ENCODE results near the gene MT1X. TPM values are rescaled to one million over a fixed set of nuclear protein-coding genes. Genes with fewer than 3 reads are reported as not detected.
A peak's percentile ranks its signal among the peaks of the same experiment; 100 is the strongest.

The MT1X gene
- total and polyA plus RNA-seq, 8 donors, result 261 to 1,982 (median 646) TPM

DNA sequence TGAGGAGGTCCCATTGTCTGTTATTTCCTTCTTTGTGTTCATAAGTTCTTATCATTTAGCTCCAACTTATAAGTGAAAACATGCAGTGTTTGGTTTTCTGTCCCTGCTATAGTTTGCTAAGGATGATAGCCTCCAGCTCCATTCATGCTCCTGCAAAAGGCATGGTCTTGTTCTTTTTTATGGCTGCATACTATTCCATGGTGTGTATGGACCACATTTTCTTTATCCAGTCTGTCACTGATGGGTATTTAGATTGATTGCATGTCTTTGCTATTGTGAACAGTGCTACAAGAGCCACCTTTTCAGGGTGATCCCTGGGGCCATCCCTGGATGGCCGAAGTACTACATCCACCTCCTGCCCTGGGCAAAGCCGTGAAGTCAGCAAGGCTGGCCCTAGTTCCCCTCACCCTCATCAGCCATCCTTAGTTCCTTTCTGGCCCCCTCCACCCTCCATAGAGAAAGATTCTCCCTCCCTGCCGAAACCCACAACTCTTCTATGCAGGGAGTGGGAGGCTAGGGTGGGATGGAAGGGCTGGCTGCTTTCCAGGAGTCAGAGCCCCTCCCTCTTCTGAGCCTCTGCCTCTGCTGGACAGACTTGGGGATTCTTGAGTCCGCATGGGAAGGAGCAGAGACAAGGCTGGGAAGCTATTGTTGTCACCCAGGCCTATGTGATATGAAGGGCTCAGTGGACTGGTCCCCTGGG, 8.3 kb downstream of the MT1X start:
- no peak for TF ChIP-seq POLR2AphosphoS5 (IDR thresholded peaks at IDR 0.05)
- no peak for TF ChIP-seq EP300 (IDR thresholded peaks at IDR 0.05)
- TF ChIP-seq POLR2A (IDR thresholded peaks at IDR 0.05), result no peak
- TF ChIP-seq, protein P1, sequence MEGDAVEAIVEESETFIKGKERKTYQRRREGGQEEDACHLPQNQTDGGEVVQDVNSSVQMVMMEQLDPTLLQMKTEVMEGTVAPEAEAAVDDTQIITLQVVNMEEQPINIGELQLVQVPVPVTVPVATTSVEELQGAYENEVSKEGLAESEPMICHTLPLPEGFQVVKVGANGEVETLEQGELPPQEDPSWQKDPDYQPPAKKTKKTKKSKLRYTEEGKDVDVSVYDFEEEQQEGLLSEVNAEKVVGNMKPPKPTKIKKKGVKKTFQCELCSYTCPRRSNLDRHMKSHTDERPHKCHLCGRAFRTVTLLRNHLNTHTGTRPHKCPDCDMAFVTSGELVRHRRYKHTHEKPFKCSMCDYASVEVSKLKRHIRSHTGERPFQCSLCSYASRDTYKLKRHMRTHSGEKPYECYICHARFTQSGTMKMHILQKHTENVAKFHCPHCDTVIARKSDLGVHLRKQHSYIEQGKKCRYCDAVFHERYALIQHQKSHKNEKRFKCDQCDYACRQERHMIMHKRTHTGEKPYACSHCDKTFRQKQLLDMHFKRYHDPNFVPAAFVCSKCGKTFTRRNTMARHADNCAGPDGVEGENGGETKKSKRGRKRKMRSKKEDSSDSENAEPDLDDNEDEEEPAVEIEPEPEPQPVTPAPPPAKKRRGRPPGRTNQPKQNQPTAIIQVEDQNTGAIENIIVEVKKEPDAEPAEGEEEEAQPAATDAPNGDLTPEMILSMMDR (IDR thresholded peaks at IDR 0.05), result no peak
- 67 to 96% (median 86%) methylated on average over 4 of the region's 4 CpGs for WGBS, 5 donors
- no peak overlapping the region for H3K27ac ChIP-seq

DNA sequence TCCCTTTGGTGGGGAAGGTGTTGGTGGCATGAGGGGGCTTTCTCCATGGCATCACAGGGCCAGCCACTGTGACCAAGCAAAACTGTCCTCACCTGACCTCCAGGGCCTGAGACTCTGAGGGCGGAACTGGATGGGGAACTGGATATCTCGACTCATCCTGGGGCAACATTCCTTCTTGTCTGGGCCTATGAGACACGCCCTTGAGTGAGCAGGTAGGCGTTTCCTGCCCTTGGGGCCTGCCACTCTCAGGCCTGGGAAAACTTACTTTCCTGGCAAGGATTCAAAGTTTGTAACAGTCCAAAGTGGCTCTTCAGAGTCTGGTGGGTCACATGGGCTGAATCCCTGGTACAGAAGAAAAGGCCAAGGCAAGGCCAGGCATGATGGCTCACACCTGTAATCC, 9.6 kb downstream of the MT1X start:
- 23 to 81% (median 40%) methylated on average over 4 of the region's 4 CpGs for WGBS, 5 donors
- peak in 1 of 2 donors; percentile 78 for DNase-seq
- intact Hi-C loops (cut with DNase I; ENCODE audit: low total_unique reads), result no loop called here

More for the DNA sequence above, 8.3 kb downstream of the MT1X start:
- intact Hi-C loops (cut with DNase I; ENCODE audit: low total_unique reads), result no loop called here
- Histone ChIP-seq H3K4me1 (peaks cover 0 to 5% (median 2%) of the 10 kb centered on the region in 4 donors), H3K36me3 (peaks cover 0 to 11% (median 0%) of the 10 kb centered on the region in 4 donors), H3K4me3 (no peak overlapping the region), H3K9me3 (peaks cover 0 to 11% (median 0%) of the 10 kb centered on the region in 4 donors), H3K27me3 (no peaks in the 10 kb centered on the region)
- DNase-seq, result no peak

DNA sequence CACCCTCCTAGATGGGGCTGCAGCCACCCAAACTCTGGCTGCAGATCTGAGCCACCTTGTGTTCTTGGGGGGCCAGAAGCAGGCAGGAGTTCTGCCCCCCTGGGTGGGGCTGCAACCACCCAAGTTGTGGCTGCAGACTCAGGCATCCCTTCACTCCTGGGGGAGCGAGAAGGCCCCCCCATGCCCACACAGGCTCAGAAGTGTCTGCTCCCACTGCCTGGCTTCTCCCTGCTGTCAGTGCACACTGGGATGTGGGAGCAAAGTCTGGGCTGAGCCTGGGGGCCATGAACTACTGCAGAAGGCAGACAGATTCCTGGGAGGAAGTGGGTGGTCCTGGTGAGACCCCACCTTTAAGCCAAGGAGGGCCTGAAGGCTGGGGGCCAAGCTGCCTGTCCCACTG, 13.0 kb downstream of the MT1X start:
- Histone ChIP-seq H3K4me3 (no peak overlapping the region), H3K27ac (no peak overlapping the region), H3K9me3 (peaks cover 0 to 7% (median 0%) of the 10 kb centered on the region in 4 donors), H3K36me3 (no peaks in the 10 kb centered on the region), H3K27me3 (no peaks in the 10 kb centered on the region), H3K4me1 (peaks cover 0 to 4% (median 0%) of the 10 kb centered on the region in 4 donors)
- WGBS, 5 donors, result 17 to 92% (median 71%) methylated on average over 1 of the region's 1 CpG; no CpG with 5 or more reads in 1 of the 5 donors
- no peak for TF ChIP-seq EP300 (IDR thresholded peaks at IDR 0.05)
- TF ChIP-seq, protein P1 (IDR thresholded peaks at IDR 0.05), result no peak
- no peak for TF ChIP-seq POLR2A (IDR thresholded peaks at IDR 0.05)
- intact Hi-C loops (cut with DNase I; ENCODE audit: low total_unique reads), result no loop called here
- no peak for DNase-seq

More for the DNA sequence above, 9.6 kb downstream of the MT1X start:
- H3K27me3 ChIP-seq, result no peaks in the 10 kb centered on the region
- H3K27ac ChIP-seq, result no peak overlapping the region
- peaks cover 0 to 3% (median 0%) of the 10 kb centered on the region in 4 donors for H3K9me3 ChIP-seq
- TF ChIP-seq POLR2AphosphoS5 (IDR thresholded peaks at IDR 0.05), result no peak
- TF ChIP-seq POLR2A (IDR thresholded peaks at IDR 0.05), result no peak
- no peak for TF ChIP-seq EP300 (IDR thresholded peaks at IDR 0.05)
- TF ChIP-seq, protein P1 (IDR thresholded peaks at IDR 0.05), result no peak
- H3K4me1 ChIP-seq, result peaks cover 0 to 5% (median 2%) of the 10 kb centered on the region in 4 donors
- no peak overlapping the region for H3K4me3 ChIP-seq
- peaks cover 0 to 1% (median 0%) of the 10 kb centered on the region in 4 donors for H3K36me3 ChIP-seq

DNA sequence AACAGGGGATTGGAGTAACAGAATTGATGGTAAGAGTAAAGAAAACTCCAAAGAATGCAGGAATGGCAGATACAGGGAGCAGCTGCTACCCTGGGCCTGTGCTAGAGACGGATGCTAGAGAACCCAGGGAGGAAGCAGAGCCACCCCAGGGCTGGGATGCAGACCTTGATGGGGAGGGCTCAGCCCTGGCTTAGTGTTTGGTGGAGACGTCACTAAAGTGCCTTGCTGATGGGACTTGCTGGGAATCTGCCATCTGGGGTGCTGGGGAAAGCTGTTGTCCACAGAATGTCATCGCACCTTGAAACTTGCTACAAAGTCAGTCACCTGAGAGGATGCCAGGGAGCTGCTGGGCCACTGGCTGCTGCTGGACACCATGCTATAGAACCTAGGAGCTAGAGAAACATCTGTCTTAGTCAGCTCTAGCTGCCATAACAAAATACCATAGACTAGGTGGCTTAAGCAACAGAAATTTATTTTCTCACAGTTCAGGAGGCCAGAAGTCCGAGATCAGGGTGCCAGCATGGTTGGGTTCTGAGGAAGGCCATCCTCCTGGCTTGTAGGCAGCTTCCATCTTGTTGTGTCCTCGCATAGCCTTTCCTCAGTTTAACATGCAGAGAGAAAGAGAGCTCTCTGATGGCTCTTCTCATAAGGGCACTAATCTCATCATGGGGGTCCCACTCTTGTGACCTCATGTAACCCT, 15.3 kb downstream of the MT1X start:
- WGBS, 5 donors, result 76 to 89% (median 87%) methylated on average over 5 of the region's 5 CpGs
- Histone ChIP-seq H3K36me3 (no peaks in the 10 kb centered on the region), H3K4me1 (peaks cover 0 to 7% (median 4%) of the 10 kb centered on the region in 4 donors), H3K4me3 (no peak overlapping the region), H3K27ac (no peak overlapping the region), H3K27me3 (no peaks in the 10 kb centered on the region), H3K9me3 (peaks cover 0 to 7% (median 0%) of the 10 kb centered on the region in 4 donors)
- no peak for DNase-seq
- intact Hi-C loops (cut with DNase I; ENCODE audit: low total_unique reads), result no loop called here
- TF ChIP-seq, protein P1 (IDR thresholded peaks at IDR 0.05), result no peak
- no peak for TF ChIP-seq POLR2AphosphoS5 (IDR thresholded peaks at IDR 0.05)
- no peak for TF ChIP-seq POLR2A (IDR thresholded peaks at IDR 0.05)
- no peak for TF ChIP-seq EP300 (IDR thresholded peaks at IDR 0.05)

Data from stomach (tissue), 9 donors.